Upper lobe of right lung (tissue), 1 donor: ENCODE measurements around the gene CELA1. TPM values are rescaled to one million over a fixed set of nuclear protein-coding genes. Genes with fewer than 3 reads are reported as not detected.

Experiments used
- ATAC-seq: fragments of 200-7000 bp; cut with Tn5 transposase; one replicate; pipeline ENCODE4 v1.9.1; 2020; ENCODE audit warnings: mild to moderate bottlenecking, moderate library complexity
- DNase-seq: peaks from one replicate; pipeline ENCODE4 v3.0.0-alpha.2; 2020
- H3K27ac ChIP-seq: fragments of 200-600 bp; one replicate; pipeline ENCODE4 v1.8.0; 2022
- H3K27me3 ChIP-seq: fragments of 200-600 bp; one replicate; pipeline ENCODE4 v1.8.0; 2022; ENCODE audit warnings: mild to moderate bottlenecking
- H3K36me3 ChIP-seq: fragments of 200-600 bp; one replicate; pipeline ENCODE4 v1.8.0; 2022
- H3K4me1 ChIP-seq: fragments of 200-600 bp; one replicate; pipeline ENCODE4 v1.8.0; 2022
- H3K4me3 ChIP-seq: fragments of 200-600 bp; one replicate; pipeline ENCODE4 v1.8.0; 2022; ENCODE audit warnings: mild to moderate bottlenecking
- H3K9me3 ChIP-seq: fragments of 200-600 bp; one replicate; pipeline ENCODE4 v1.8.0; 2022
- intact Hi-C: fragments of 100-400 bp; cut with DNase I; formaldehyde crosslinking; loops from one replicate; pipeline ENCODE4 v1.11.0; 2022
- total RNA-seq: library from RNA; stranded (reverse); fragmentation: NEBNext Ultra II Directional; extraction: Animal tissue kit (Norgen Biotek cat#: 25700); gene quantifications from one replicate; pipeline ENCODE4 v1.2.1, GENCODE V29; 2021
- TF ChIP-seq, protein P1 (sequence below): fragments of 200-600 bp; IDR thresholded peaks from one replicate; pipeline ENCODE4 v1.8.0; 2022; ENCODE audit warnings: antibody characterized with exemption
- donor health status: DM: no; HTN: yes; CAD: no; lungs with severe emphysema.

Gene CELA1
- total RNA-seq, 1 donor from 2014 or later: not detected

DNA sequence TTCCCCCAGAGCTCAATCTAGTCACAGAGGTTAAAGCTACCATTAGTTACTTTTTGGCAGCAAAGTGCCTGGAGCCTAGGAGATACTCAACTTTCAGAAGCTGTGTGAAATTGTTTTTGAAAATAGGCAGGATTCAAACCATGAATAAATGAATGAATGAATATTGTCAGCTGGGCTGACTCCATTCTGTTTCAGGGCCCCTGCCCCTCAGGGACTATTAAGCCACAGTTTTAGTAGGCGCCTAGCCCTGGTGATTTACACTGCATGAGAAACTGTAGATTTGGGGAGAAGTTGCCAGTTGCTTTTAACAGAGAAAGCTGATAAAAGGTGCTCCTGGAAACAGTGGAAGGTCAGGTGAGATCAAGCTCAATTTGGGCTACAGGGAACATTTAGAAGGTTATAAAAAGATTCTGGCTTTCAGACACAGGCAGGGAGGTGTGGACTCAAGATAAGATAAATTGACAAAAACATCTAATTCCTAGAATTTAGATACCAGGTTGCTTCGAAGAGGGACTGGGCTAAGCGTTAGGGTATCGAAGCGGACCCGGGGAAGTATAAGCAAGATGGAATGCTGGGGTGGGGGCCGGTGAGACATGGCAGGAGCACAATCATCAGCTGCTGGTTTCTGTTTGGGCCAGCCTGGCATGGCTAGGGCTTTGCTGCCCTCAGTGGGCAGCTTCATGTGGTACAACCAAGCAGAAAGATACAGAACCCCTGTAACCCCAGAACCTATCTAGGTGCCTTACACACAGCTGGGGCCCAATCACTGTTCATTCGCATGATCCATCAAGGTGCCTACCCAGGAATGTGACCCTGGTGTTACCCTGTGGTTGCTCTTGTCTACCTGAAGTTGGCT, 14.9 kb upstream of the CELA1 start:
- TF ChIP-seq, protein P1, sequence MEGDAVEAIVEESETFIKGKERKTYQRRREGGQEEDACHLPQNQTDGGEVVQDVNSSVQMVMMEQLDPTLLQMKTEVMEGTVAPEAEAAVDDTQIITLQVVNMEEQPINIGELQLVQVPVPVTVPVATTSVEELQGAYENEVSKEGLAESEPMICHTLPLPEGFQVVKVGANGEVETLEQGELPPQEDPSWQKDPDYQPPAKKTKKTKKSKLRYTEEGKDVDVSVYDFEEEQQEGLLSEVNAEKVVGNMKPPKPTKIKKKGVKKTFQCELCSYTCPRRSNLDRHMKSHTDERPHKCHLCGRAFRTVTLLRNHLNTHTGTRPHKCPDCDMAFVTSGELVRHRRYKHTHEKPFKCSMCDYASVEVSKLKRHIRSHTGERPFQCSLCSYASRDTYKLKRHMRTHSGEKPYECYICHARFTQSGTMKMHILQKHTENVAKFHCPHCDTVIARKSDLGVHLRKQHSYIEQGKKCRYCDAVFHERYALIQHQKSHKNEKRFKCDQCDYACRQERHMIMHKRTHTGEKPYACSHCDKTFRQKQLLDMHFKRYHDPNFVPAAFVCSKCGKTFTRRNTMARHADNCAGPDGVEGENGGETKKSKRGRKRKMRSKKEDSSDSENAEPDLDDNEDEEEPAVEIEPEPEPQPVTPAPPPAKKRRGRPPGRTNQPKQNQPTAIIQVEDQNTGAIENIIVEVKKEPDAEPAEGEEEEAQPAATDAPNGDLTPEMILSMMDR: no peak
- Histone ChIP-seq H3K4me3 (no peak overlapping the region), H3K9me3 (no peaks in the 10 kb centered on the region), H3K4me1 (no peaks in the 10 kb centered on the region), H3K27me3 (no peaks in the 10 kb centered on the region), H3K27ac (no peak overlapping the region), H3K36me3 (no peaks in the 10 kb centered on the region)
- intact Hi-C loops: no loop called here
- DNase-seq: no peak
- no peak for ATAC-seq

DNA sequence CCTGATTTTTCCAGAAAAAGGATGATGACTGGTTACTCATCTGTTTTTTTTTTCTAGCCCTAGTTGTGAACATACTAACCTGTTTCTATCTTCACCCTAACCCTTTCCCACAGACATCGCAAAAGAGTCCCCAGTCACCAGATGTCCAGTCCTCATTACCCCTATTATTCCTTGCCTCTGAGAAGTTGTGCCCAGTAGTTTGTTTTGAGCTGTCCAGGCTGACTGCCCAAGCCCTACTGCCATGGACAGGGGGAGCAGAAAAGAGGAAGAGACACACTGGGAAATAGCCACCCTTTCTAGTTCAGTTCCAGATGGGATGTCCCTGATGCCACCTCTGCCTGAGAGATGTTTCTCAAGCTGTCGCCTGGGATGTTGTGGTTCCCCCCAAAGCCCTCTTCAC, 13.8 kb upstream of the CELA1 start:
- Histone ChIP-seq H3K27ac (no peak overlapping the region), H3K9me3 (no peaks in the 10 kb centered on the region), H3K4me3 (no peak overlapping the region), H3K27me3 (no peaks in the 10 kb centered on the region), H3K4me1 (no peaks in the 10 kb centered on the region), H3K36me3 (no peaks in the 10 kb centered on the region)
- no peak for ATAC-seq
- intact Hi-C loops: no loop called here
- TF ChIP-seq, protein P1: no peak
- no peak for DNase-seq

DNA sequence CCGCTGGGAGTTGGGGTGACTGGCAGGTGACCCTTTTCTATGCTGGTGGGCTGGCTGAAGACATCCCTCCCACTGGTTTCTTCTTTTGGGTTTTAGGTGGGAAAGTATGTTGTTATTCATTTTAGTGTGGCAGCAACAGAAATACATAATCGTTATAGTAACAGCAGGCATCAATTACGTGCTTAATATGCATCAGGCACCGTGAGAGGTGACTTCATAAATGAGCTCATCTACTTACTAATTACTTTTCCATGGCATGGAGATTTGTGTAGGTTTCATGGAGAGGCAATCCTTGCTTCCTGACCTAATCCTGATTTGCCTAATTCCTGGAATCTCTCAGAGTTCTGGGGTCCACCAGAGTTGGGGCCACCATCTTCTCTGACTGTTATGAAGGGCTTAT, 13.4 kb upstream of the CELA1 start:
- DNase-seq (no peak), ATAC-seq (no peak)
- no peaks in the 10 kb centered on the region for H3K27me3 ChIP-seq
- no peak overlapping the region for H3K27ac ChIP-seq
- intact Hi-C loops: no loop called here
- no peaks in the 10 kb centered on the region for H3K36me3 ChIP-seq
- H3K9me3 ChIP-seq: no peaks in the 10 kb centered on the region
- no peak overlapping the region for H3K4me3 ChIP-seq
- H3K4me1 ChIP-seq: no peaks in the 10 kb centered on the region
- TF ChIP-seq, protein P1: no peak

DNA sequence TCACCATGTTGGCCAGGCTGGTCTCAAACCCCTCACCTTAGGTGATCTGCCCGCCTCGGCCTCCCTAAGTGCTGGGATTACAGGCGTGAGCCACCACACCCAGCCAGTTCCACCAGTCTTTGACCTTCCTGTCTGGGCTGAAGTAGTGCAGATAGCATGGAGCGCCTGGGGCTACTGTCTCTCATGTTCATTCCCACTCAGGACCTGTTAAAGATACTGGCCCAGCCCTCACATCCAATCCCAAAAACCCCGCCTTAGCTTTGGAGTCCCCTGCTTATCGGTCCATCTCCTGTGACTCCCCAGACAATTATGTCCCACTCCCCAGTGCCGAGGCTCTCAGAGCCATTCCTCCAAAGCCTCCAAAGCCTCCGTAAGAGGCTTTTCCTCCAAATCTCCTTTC, 12.0 kb upstream of the CELA1 start:
- DNase-seq: no peak
- no peaks in the 10 kb centered on the region for H3K27me3 ChIP-seq
- no peaks in the 10 kb centered on the region for H3K9me3 ChIP-seq
- TF ChIP-seq, protein P1: no peak
- intact Hi-C loops: no loop called here
- ATAC-seq: no peak
- no peaks in the 10 kb centered on the region for H3K4me1 ChIP-seq
- H3K27ac ChIP-seq: no peak overlapping the region
- H3K36me3 ChIP-seq: no peaks in the 10 kb centered on the region
- no peak overlapping the region for H3K4me3 ChIP-seq

DNA sequence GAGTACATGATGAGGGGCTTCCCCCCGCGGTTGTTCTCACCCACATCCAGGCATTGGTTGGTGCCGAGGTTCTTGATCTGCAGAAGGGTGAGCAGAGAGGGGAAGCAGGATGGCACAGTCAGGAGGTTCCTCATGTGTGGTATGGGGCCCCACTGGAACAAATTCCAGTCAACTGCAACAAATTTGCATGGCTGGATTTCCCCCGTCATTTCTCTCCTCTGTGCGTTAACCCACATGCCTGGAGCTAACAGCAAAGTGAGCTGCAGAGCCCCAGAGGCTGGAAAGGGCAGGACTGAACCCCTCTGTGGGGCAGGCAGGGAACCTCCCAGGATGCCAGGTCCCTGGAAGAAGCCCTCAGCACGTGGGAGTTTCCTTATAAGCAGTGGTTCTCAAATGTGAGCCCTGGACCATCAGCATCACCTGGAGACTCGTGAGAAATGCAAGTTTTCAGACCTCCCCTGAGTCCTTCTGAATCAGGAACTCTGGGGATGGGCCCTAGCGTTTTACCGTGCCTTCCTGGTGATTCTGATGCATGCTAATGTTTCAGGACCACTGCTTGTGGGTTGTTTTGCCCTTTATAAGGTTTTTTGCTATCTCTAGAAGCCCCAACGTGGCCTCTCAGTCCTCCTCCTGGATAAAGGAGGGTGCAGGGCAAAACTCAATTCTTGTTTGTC, 11.0 kb upstream of the CELA1 start:
- DNase-seq (no peak), ATAC-seq (no peak)
- intact Hi-C loops: no loop called here
- H3K4me1 ChIP-seq: no peaks in the 10 kb centered on the region
- H3K9me3 ChIP-seq: no peaks in the 10 kb centered on the region
- no peaks in the 10 kb centered on the region for H3K36me3 ChIP-seq
- no peaks in the 10 kb centered on the region for H3K27me3 ChIP-seq
- H3K27ac ChIP-seq: no peak overlapping the region
- no peak overlapping the region for H3K4me3 ChIP-seq
- TF ChIP-seq, protein P1: no peak
